Activated effector memory CD4-positive, alpha-beta T cell treated with Interleukin-2 at 50 U/mL for 16 hours (primary cell): ENCODE data around the gene PCNA.
"Not testable (repeated sequence)": the region's sequence is repeated elsewhere in the genome, so short reads cannot be mapped to it uniquely, and the experiment has no call there.

Source experiments
- DNase-seq: peaks from one replicate; pipeline ENCODE4 v3.0.0-alpha.2; 2020

Gene PCNA

GRCh38 chr20:5141615-5142014 lies 21.9 kb upstream of the PCNA start:
- DNase-seq, result no peak

- no peak for DNase-seq
These were observed 20.4 kb upstream of the PCNA start for GRCh38 chr20:5140195-5140594.

GRCh38 chr20:5136096-5136495 lies 16.3 kb upstream of the PCNA start:
- no peak for DNase-seq

- no peak for DNase-seq
These were observed 15.7 kb upstream of the PCNA start for GRCh38 chr20:5135363-5136012.

- DNase-seq, result no peak
These were observed 14.2 kb upstream of the PCNA start for GRCh38 chr20:5133998-5134397.

- DNase-seq, result no peak
These were observed 11.7 kb upstream of the PCNA start for GRCh38 chr20:5131502-5131901.

GRCh38 chr20:5128886-5129285 lies 9.1 kb upstream of the PCNA start:
- no peak for DNase-seq

GRCh38 chr20:5127859-5128424 lies 8.2 kb upstream of the PCNA start:
- DNase-seq, result no peak

- peak; percentile 53 for DNase-seq
These were observed 7.6 kb upstream of the PCNA start for GRCh38 chr20:5127204-5127858.

GRCh38 chr20:5126512-5127203 lies 6.9 kb upstream of the PCNA start, which contains the start of gene CDS2:
Gene CDS2, plus strand, starts transcription at chr20:5127008. Its CDS starts 85 bp downstream, at chr20:5127093.
- DNase-seq, result peak; percentile 100

- DNase-seq, result no peak
These were observed 3.1 kb upstream of the PCNA start for GRCh38 chr20:5122873-5123260.

GRCh38 chr20:5120185-5120476 lies 373 bp upstream of the PCNA start:
- DNase-seq, result no peak

GRCh38 chr20:5119143-5119434 lies 669 bp downstream of the PCNA start:
- no peak for DNase-seq

- no peak for DNase-seq
These were observed 1.3 kb downstream of the PCNA start for GRCh38 chr20:5118220-5119142.

GRCh38 chr20:5116875-5117274 lies 2.9 kb downstream of the PCNA start:
- DNase-seq, result no peak

GRCh38 chr20:5114403-5114802 lies 5.4 kb downstream of the PCNA start:
- DNase-seq, result no peak

- DNase-seq, result no peak
These were observed 6.2 kb downstream of the PCNA start for GRCh38 chr20:5113615-5113986.

GRCh38 chr20:5109276-5109675 lies 10.5 kb downstream of the PCNA start:
- DNase-seq, result no peak

- DNase-seq, result no peak
These were observed 15.3 kb downstream of the PCNA start for GRCh38 chr20:5104479-5104878.

- peak; percentile 59 for DNase-seq
These were observed 18.9 kb downstream of the PCNA start for GRCh38 chr20:5100684-5101347.

GRCh38 chr20:5099909-5100308 lies 19.8 kb downstream of the PCNA start:
- not testable (repeated sequence) for DNase-seq

- not testable (repeated sequence) for DNase-seq
These were observed 20.7 kb downstream of the PCNA start for GRCh38 chr20:5099009-5099408.

- DNase-seq, result no peak
These were observed 23.3 kb downstream of the PCNA start for GRCh38 chr20:5096463-5096862.
